Immature natural killer cell (primary cell): ENCODE measurements around the gene CEACAM20. TPM values are rescaled to one million over a fixed set of nuclear protein-coding genes. Genes with fewer than 3 reads are reported as not detected.
"Not testable (repeated sequence)": the region's sequence is repeated elsewhere in the genome, so short reads cannot be mapped to it uniquely, and the experiment has no call there.

Experiments used
- DNase-seq, 3 donors: peaks; one replicate each; pipeline ENCODE4 v3.0.0; 2022; ENCODE audit warnings: mixed read lengths in 1 of 3
- H3K27ac Mint-ChIP-seq, 6 donors: one replicate each; pipeline ENCODE4 v1.8.0; 2020; ENCODE audit warnings: mixed read lengths in 6 of 6, mild to moderate bottlenecking in 5 of 6, inconsistent platforms in 4 of 6, moderate library complexity in 3 of 6
- H3K27me3 Mint-ChIP-seq, 3 donors: one replicate each; pipeline ENCODE4 v1.8.0; 2020 to 2021; ENCODE audit warnings: low read depth in 3 of 3, mild to moderate bottlenecking in 3 of 3, mixed read lengths in 3 of 3, moderate library complexity in 3 of 3, inconsistent platforms in 1 of 3
- H3K36me3 Mint-ChIP-seq, 3 donors: one replicate each; pipeline ENCODE4 v1.8.0; 2020; ENCODE audit warnings: mixed read lengths in 3 of 3, inconsistent platforms in 2 of 3, mild to moderate bottlenecking in 2 of 3
- H3K4me1 Mint-ChIP-seq, 2 donors: one replicate each; pipeline ENCODE4 v1.8.0; 2020; ENCODE audit warnings: inconsistent platforms in 2 of 2, mild to moderate bottlenecking in 2 of 2, mixed read lengths in 2 of 2, moderate library complexity in 1 of 2
- H3K4me3 Mint-ChIP-seq, 5 donors: one replicate each; pipeline ENCODE4 v1.8.0; 2020; ENCODE audit warnings: mild to moderate bottlenecking in 5 of 5, mixed read lengths in 5 of 5, inconsistent platforms in 3 of 5, moderate library complexity in 3 of 5
- H3K9me3 Mint-ChIP-seq, 6 donors: one replicate each; pipeline ENCODE4 v1.8.0; 2020; ENCODE audit warnings: mild to moderate bottlenecking in 6 of 6, mixed read lengths in 6 of 6, inconsistent platforms in 4 of 6, moderate library complexity in 3 of 6
- polyA plus RNA-seq, 3 donors: library from polyadenylated mRNA; unstranded; fragments of 300-500 nt; fragmentation: Illumina TruSeq; gene quantifications; one replicate each; pipeline ENCODE4 v1.2.3, GENCODE V29; 2021

CEACAM20 gene
- polyA plus RNA-seq, 3 donors from 2014 or later = not detected

GRCh38 chr19:44563086-44563655 lies 33.7 kb upstream of the CEACAM20 start:
- peaks cover 4 to 10% (median 4%) of the 10 kb centered on the region in 3 donors for H3K27me3 Mint-ChIP-seq
- not testable (repeated sequence) for DNase-seq, H3K4me1 Mint-ChIP-seq, H3K4me3 Mint-ChIP-seq, H3K36me3 Mint-ChIP-seq, H3K27ac Mint-ChIP-seq, H3K9me3 Mint-ChIP-seq

- Mint-ChIP-seq H3K36me3 (no peaks in the 10 kb centered on the region), H3K4me3 (no peak overlapping the region), H3K27ac (no peak overlapping the region), H3K27me3 (peaks cover 4 to 14% (median 9%) of the 10 kb centered on the region in 3 donors), H3K4me1 (no peaks in the 10 kb centered on the region), H3K9me3 (no peaks in the 10 kb centered on the region)
- DNase-seq = no peak
These were observed 28.5 kb upstream of the CEACAM20 start for GRCh38 chr19:44557933-44558332.

DNA sequence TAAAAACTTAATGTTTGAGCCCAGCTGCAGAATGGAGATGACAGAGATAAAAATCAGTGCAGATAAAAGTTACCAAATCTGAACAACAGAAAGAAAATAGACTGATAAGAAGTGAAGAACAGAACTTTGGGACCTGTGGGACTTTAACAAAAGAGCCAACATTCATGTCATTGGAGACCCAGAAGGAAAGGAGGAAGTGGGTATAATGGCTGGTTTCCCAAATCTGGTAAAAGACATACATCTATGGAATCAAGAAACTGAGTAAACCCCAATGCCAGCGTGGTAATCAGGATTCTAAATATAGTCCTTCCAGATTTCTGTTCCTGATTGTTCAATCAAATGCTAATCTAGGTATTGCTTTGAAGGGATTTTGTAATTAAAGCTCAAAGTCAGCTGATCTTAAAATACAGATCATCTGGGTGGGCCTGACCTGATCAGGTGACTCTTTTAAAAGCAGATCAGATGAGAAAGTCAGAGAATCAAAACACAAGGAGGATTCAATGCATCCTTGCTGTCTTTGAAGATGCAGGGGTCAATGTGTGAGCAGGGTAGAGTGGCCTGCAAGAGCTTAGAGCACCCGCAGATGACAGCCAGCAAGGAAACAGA lies 25.3 kb upstream of the CEACAM20 start:
- peaks cover 4 to 15% (median 13%) of the 10 kb centered on the region in 3 donors for H3K27me3 Mint-ChIP-seq
- no peaks in the 10 kb centered on the region for H3K4me1 Mint-ChIP-seq
- peaks cover 0 to 5% (median 0%) of the 10 kb centered on the region in 6 donors for H3K9me3 Mint-ChIP-seq
- H3K4me3 Mint-ChIP-seq = no peak overlapping the region
- no peak for DNase-seq
- no peaks in the 10 kb centered on the region for H3K36me3 Mint-ChIP-seq
- no peak overlapping the region for H3K27ac Mint-ChIP-seq

GRCh38 chr19:44553478-44554171 lies 24.1 kb upstream of the CEACAM20 start:
- DNase-seq = no peak
- H3K27ac Mint-ChIP-seq = no peak overlapping the region
- H3K9me3 Mint-ChIP-seq = peaks cover 0 to 5% (median 0%) of the 10 kb centered on the region in 6 donors
- H3K4me1 Mint-ChIP-seq = no peaks in the 10 kb centered on the region
- H3K36me3 Mint-ChIP-seq = no peaks in the 10 kb centered on the region
- no peak overlapping the region for H3K4me3 Mint-ChIP-seq
- H3K27me3 Mint-ChIP-seq = peaks cover 4 to 20% (median 17%) of the 10 kb centered on the region in 3 donors

DNA sequence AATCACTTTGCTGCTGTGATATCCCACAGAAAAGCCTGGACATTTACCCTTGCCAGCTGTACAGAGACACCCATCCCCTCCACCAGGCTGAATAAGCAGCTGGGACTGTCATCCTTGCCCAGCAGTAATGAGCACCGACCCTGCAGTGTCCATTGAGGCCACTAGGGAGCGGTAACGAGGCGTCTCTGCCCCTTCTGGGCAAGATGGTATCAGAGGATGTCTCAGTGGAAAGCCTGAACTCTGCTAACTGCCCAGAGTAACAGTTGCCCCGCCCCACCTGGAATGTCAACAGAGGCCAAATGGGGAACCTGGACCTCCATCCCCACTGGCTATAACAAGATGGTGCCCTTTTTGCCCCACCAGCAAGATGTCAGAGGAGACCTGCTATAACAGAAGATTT lies 22.8 kb upstream of the CEACAM20 start:
- Mint-ChIP-seq H3K4me3 (no peak overlapping the region), H3K9me3 (peaks cover 0 to 5% (median 0%) of the 10 kb centered on the region in 6 donors), H3K27me3 (peaks cover 4 to 20% (median 19%) of the 10 kb centered on the region in 3 donors), H3K36me3 (no peaks in the 10 kb centered on the region), H3K4me1 (no peaks in the 10 kb centered on the region), H3K27ac (no peak overlapping the region)
- peak in 1 of 3 donors; percentile 4 for DNase-seq

GRCh38 chr19:44551850-44552249 lies 22.4 kb upstream of the CEACAM20 start:
- H3K36me3 Mint-ChIP-seq = no peaks in the 10 kb centered on the region
- H3K9me3 Mint-ChIP-seq = peaks cover 0 to 5% (median 0%) of the 10 kb centered on the region in 6 donors
- H3K27ac Mint-ChIP-seq = no peak overlapping the region
- DNase-seq = no peak
- peaks cover 6 to 19% (median 15%) of the 10 kb centered on the region in 3 donors for H3K27me3 Mint-ChIP-seq
- H3K4me1 Mint-ChIP-seq = no peaks in the 10 kb centered on the region
- no peak overlapping the region for H3K4me3 Mint-ChIP-seq

DNA sequence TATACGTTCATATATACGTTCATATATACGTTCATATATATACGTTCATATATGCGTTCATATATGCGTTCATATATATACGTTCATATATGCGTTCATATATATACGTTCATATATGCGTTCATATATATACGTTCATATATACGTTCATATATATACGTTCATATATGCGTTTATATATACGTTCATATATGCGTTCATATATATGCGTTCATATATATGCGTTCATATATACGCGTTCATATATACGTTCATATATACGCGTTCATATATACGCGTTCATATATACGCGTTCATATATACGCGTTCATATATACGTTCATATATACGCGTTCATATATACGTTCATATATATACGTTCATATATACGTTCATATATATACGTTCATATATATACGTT lies 21.5 kb upstream of the CEACAM20 start:
- not testable (repeated sequence) for H3K36me3 Mint-ChIP-seq, DNase-seq, H3K4me3 Mint-ChIP-seq, H3K9me3 Mint-ChIP-seq, H3K27ac Mint-ChIP-seq, H3K4me1 Mint-ChIP-seq
- H3K27me3 Mint-ChIP-seq = peaks cover 6 to 19% (median 15%) of the 10 kb centered on the region in 3 donors

DNA sequence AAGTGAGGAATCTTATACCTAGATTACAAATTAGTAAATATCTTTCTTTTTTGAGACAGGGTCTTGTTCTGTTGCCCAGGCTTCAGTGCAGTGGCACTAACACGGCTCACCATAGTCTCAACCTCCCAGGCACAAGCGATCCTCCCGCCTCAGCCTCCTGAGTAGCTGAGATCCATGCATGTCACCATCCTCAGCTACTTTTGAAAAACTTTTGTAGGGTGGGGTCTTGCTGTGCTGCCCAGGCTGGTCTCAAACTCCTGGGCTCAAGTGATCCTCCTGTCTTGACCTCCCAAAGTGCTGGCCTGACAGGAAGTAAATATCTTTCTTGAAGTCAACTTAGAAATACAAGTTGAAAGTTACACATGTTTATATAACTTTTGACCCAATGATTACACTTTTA lies 20.0 kb upstream of the CEACAM20 start:
- DNase-seq = no peak
- H3K27me3 Mint-ChIP-seq = peaks cover 6 to 20% (median 12%) of the 10 kb centered on the region in 3 donors
- no peaks in the 10 kb centered on the region for H3K36me3 Mint-ChIP-seq
- H3K9me3 Mint-ChIP-seq = peaks cover 0 to 5% (median 0%) of the 10 kb centered on the region in 6 donors
- H3K4me3 Mint-ChIP-seq = no peak overlapping the region
- H3K4me1 Mint-ChIP-seq = no peaks in the 10 kb centered on the region
- H3K27ac Mint-ChIP-seq = no peak overlapping the region

DNA sequence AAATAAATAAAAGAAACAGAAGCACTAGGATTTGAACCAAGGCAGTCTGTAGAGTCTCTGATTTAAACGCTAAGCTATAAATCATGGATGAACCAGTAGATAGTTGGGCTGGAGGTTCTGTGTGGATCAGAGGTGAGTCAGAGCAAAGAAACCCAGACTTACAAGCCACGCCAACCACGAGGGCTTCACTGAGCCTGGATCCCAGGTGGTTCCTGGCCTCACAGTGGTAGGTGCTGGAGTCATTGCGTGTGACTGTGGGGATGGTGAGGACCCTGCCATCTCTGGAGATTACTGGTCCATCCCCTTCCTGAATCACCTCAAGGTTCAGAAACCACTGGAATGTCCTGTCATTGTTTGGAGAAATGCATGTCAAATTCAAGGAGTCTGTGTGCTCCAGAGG lies 19.3 kb upstream of the CEACAM20 start:
- H3K27me3 Mint-ChIP-seq = peaks cover 9 to 18% (median 13%) of the 10 kb centered on the region in 3 donors
- no peaks in the 10 kb centered on the region for H3K4me1 Mint-ChIP-seq
- H3K9me3 Mint-ChIP-seq = peaks cover 0 to 5% (median 0%) of the 10 kb centered on the region in 6 donors
- no peaks in the 10 kb centered on the region for H3K36me3 Mint-ChIP-seq
- H3K27ac Mint-ChIP-seq = no peak overlapping the region
- DNase-seq = no peak
- H3K4me3 Mint-ChIP-seq = no peak overlapping the region

DNA sequence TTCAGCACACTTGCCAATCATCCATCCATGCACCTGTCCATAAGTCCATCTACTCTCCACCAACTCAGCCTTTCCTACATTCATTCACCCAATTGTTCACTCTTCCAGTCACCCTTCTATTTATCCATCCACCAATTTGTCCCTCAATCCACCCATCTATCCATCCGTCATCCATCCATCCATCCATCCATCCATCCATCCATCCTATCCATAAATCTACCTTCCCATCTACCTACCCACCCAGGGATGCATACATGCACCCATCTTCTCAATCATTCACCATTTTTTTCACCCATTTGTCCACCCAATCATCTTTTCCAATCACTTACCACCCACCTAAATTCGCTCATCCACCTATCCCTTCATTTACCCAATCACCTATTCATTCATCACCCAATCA lies 14.6 kb upstream of the CEACAM20 start:
- Mint-ChIP-seq H3K27ac (no peak overlapping the region), H3K36me3 (no peaks in the 10 kb centered on the region), H3K4me3 (no peak overlapping the region), H3K4me1 (no peaks in the 10 kb centered on the region), H3K27me3 (peaks cover 7 to 8% (median 7%) of the 10 kb centered on the region in 3 donors), H3K9me3 (peaks cover 0 to 4% (median 0%) of the 10 kb centered on the region in 6 donors)
- DNase-seq = no peak

- H3K27me3 Mint-ChIP-seq = peaks cover 4 to 6% (median 5%) of the 10 kb centered on the region in 3 donors
These were observed 13.2 kb upstream of the CEACAM20 start for GRCh38 chr19:44542671-44543070.

GRCh38 chr19:44540736-44541135 lies 11.3 kb upstream of the CEACAM20 start:
- Mint-ChIP-seq H3K27ac (no peak overlapping the region), H3K36me3 (no peaks in the 10 kb centered on the region), H3K27me3 (peaks cover 3 to 7% (median 7%) of the 10 kb centered on the region in 3 donors), H3K4me3 (no peak overlapping the region), H3K4me1 (no peaks in the 10 kb centered on the region), H3K9me3 (peaks cover 0 to 4% (median 0%) of the 10 kb centered on the region in 6 donors)
- DNase-seq = no peak

More at GRCh38 chr19:44542671-44543070, 13.2 kb upstream of the CEACAM20 start:
- Mint-ChIP-seq H3K4me1 (no peaks in the 10 kb centered on the region), H3K36me3 (no peaks in the 10 kb centered on the region), H3K4me3 (no peak overlapping the region), H3K27ac (no peak overlapping the region), H3K9me3 (peaks cover 0 to 4% (median 0%) of the 10 kb centered on the region in 6 donors)
- DNase-seq = no peak

DNA sequence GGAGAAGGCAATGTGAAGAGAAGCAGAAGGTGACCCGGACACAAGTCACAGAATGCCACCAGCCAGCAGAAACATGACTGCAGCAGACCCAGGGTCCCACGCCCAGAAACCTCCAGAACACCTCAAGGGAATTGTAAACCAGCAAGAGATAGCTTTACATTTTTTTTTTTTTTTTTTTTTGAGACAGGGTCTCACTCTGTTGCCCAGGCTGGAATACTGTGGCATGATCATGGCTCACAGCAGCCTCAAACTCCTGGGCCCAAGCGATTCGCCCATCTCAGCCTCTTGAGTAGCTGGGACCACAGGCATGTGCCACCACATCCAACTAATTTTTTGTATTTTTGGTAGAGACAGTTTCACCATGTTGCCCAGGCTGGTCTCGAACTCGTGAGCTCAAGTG lies 10.5 kb upstream of the CEACAM20 start:
- no peak overlapping the region for H3K4me3 Mint-ChIP-seq
- no peaks in the 10 kb centered on the region for H3K4me1 Mint-ChIP-seq
- no peak for DNase-seq
- no peak overlapping the region for H3K27ac Mint-ChIP-seq
- no peaks in the 10 kb centered on the region for H3K36me3 Mint-ChIP-seq
- H3K27me3 Mint-ChIP-seq = peaks cover 2 to 9% (median 7%) of the 10 kb centered on the region in 3 donors
- H3K9me3 Mint-ChIP-seq = peaks cover 0 to 4% (median 0%) of the 10 kb centered on the region in 6 donors

DNA sequence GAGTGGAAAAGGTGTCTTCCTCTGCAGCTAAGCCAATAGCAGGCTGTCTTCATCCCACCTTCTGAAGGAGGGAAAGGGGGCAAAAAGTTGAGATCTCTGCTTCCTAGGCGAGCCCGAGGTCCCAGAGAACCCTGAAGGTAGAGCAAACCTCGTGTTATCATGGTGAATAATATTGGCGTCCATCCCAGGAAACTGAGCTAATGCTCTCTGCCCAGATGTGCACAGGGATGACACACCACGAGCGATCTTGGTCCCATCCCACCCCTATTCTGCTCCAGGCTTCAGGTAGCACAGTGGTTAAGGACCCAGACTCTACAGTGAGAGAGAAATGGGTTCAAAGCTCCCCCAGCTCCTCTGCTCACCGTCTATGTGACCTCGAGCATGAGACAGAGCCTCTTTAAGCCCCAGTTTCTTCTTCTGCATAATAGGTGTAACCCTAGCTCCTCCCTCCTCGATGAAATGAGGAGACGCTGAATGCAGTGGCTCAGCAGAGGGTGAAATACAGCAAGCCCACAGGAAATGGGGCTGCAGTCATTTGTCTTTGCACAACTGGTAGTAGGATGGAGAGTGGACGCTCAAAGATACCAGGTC lies 9.9 kb upstream of the CEACAM20 start:
- Mint-ChIP-seq H3K4me1 (no peaks in the 10 kb centered on the region), H3K4me3 (no peak overlapping the region), H3K27ac (no peak overlapping the region), H3K9me3 (peaks cover 0 to 4% (median 0%) of the 10 kb centered on the region in 6 donors), H3K27me3 (peaks cover 2 to 9% (median 7%) of the 10 kb centered on the region in 3 donors), H3K36me3 (no peaks in the 10 kb centered on the region)
- no peak for DNase-seq
